Raji (cell line): ENCODE results near the gene LYRM4.

Source experiments
- POLR2A ChIP-seq: IDR thresholded peaks from 2 replicates; pipeline ENCODE4 v1.6.1; 2011; ENCODE audit warnings: low read depth, low read length, control low read depth; ENCODE audit not compliant: insufficient read depth

LYRM4 gene

DNA sequence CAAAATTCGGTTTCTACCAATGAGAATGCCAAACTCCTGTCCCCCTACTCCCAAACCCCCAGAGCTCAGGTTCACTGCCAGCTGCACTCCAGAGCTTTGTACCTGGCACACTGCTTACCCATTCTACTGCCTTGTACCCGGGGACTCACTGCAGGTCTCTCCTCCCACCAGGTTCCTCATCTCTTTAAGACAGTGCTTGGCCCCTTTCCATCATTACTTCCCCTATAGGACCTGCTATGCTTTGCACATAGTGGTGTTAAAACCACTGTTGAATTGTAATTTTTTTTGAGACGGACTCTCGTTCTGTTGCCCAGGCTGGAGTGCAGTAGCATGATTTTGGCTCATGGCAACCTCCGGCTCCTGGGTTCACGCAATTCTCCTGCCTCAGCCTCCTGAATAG, 25.9 kb downstream of the LYRM4 start:
- no peak for TF ChIP-seq POLR2A

DNA sequence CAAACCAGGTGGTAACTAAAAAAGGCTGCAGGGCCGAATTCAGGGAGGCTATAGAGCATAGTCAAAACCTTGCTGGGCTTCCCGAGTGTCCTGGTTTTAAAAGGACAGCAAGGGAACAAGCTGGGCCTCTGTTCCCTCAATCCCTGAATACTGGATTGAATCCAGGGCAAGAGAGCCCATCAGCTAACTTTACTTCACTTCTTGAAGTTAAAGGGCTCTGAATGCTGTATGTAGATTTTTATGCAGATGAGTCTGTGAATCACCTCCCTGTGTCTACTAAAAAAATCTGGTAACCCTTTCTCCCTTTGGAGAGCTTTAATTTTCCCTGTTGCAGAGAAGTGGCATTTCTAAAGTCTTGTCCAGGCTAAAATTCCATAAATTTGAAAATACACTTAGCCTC, 29.5 kb downstream of the LYRM4 start:
- no peak for TF ChIP-seq POLR2A

DNA sequence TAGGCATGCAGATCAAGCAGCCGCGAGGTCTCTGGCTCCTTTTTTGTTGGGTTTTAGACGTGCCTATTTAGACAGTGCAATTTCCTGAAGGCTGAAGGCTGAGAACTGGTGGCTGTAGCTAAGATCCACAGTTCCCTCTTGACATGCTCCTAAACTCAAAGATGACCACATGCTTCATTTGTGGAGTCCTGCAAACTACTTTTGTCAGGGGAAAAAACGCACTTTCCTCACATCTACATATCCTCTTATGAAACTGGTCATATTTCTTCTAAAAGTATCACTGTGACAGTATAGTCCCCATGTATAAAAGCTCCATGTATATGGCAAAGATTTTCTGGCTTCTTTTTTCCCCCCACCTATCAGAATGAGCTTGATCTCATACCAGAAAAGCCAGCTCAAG, 30.7 kb downstream of the LYRM4 start:
- no peak for TF ChIP-seq POLR2A

DNA sequence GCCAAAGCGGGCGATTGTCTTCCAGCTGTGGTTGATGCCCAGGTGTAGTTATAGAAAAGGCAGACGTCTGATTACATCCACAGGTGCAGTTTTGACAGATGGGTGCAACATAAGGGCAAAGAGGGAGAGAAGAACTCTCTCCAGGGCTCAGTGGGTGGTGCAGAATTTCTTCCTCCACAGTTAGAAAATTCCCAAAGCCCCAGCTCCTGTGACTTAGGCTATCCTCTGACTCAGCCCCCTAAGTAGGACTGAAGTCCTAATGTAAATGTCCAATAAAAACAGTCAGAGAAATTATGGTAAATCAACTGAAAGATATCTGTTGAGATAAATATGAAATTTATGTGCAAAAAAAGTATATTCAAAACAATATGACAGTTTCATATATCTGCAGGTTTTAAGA, 31.4 kb downstream of the LYRM4 start:
- no peak for TF ChIP-seq POLR2A

DNA sequence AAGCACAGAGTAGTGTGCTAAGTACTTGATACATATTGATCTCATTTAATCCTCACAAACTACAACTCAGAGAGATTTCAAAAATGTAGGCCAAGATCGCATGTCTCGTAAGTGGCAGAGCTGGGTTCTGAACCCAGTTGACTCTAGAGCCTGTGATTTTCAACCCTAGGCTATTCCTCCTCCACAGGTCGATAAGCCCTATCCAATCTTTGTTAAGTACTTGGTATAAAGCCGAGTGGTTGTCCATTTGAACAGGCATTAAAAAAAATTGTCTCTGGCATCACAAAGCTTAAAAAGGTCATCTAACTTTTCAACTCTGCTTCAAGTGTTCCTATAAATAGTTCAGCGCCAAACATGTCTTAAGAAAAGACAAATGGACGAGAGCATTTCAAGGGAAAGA, 37.4 kb downstream of the LYRM4 start:
- no peak for TF ChIP-seq POLR2A

DNA sequence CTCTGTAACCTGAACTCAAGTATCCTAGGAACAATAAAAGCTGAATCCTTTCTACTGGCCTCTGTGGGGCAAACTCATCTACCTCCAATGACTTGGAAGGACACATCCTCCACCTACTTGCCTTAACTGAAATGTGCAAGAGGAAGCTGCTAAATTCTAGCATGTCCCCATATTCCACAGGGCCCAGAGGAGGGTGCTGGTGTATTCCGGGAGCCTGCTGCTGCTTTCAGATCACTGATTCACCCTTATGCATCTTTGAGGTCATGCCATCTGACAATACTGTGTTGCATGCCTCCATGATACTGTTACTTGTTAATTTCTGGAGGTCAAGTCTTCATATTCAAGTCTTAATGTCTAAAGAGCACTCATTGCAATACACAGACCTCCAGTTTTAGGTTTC, 40.3 kb downstream of the LYRM4 start:
- TF ChIP-seq POLR2A = no peak

DNA sequence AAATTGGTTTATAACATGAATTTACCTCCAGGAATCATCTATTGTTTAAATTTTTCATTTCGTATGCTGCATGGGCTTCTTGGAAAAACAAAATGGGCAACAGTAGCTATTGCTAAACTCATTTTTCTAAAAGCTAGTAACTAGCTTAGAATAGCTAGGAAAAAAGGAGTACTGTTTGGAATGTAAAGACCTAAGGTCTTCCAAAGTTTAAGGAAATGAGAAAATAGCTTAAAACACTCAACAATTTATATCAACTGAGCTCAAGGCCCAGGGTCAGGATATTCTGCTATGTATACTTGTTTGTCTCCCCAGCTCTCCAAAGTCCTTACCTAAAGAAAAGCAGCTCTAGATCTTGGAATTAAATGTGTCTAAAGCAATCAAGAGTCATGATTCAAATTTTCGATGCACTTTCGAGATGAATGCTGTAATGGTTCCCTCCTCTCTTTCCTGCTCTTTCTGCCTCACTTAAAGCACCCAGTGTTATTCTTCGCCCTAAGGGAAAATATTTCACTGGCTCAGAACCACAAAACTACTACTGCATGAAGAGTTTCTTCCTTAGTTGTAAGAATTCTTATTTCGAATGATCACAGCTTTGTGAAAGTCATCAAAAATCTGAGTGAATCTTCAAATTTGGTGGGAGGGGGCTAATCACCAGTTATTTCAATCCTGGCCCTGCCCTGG, 41.6 kb downstream of the LYRM4 start:
- no peak for TF ChIP-seq POLR2A

DNA sequence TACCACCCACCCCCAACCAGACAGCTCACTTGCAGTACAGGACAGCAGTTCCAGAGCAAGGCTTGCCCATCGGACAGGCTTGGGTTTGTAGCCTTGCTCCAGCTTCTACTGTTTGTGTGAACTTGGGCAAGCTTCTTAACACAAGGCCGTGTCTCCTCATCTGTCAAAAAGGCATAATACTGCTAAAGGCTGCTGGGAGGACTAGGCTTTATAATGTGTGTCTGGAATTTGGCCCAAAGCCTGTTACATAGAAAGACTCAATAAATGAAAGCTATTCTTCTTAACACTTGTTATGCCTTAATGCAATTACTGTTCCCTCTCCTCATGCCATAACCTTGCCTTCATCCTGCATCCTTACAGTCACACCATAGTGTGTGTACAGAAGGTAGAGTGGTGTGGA, 43.4 kb downstream of the LYRM4 start:
- no peak for TF ChIP-seq POLR2A

DNA sequence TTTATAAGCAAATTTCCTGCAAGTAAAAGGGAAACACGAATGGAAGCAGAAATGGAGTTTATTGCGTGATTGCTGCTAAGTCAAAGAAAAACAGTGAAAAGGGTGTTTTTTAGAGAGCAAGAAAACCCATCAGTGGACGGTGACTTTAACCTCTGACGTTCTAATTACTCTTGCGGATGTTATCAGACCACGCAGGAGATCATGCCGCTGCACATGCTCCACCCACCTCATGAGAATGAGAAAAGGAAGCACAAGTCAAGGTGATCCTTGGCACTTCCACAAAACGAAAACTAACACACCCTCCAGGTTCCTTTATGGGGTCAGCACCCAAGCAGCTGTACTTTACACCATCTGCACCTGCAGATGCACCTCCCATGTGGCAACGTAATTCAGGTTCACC, 45.0 kb downstream of the LYRM4 start:
- TF ChIP-seq POLR2A = no peak

DNA sequence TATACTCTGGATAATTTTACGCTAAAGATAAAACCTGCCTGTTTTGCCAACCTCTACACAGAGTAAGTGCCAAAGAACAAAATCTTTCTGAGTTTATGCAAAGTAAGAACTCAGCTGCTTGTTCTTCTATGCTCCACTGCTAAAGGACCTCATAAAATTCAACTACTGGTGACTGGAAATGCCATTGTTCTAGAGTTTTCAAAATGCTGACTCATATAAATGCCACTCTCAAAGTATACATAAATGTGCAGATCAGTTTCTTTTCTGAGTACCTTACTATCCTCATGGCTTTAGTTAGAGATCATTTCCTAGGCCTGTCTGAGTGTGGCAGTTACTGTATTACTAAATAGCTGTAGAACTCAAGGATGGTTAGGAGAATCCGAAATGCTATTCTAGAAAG, 45.6 kb downstream of the LYRM4 start:
- no peak for TF ChIP-seq POLR2A

DNA sequence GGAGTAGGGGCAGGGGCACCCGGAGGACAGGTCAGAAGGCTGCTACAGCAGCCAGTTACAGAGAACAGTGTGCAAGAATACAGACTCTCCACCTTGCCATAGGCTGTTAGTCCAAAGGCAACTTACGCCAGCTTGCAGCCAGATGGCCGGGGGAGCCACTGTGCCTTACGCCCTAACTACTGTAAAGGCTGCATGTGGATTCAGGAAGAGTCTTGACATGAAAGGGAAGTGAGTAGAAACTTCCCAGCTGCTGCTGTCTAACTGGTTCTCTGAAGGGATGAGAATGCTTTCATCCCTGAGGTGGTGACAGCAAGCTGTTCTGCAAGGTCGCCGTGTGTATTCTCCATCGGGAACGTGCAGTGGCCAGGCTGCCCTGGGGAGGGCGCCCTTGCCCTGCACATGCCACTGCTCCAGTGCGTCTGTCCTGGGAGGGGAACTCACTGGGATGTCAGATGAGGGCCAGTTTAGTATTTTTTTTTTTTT, 46.1 kb downstream of the LYRM4 start:
- TF ChIP-seq POLR2A = no peak

DNA sequence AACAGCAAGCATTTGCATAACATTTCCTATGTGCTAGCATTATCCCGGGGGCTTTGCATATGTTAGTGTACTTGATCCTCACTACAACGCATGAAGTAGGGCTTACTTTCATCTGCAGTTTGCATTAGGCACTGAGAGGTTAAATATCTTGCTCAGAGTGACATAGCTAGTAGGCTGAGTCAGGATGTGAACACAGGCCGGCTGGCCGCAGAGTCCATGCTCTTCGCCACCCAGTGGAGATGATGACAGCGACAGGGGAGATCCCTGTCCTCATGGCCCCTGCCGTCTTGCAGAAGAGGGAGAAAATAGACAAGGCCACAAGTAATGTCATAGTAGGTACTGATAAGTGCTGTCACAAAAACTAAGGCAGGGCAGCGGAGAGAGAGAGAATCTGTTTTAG, 46.9 kb downstream of the LYRM4 start:
- TF ChIP-seq POLR2A = no peak

DNA sequence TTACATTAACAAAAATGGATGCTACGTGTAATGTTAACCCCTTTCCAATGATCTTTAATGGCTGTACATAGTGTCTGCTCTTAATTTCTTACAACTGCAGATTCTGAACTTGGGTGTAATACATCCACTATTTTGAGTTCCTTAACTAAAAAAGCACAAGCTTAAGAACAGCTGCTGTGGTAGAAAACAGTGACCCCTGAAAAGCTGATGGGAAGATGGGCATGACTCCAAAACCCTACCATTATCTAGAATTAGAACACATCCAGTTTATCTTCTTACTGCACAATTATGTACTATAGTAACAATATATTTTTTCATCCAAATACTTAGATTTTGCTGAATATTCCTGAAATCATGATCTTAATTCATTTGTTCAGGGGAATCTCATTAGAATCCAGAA, 49.3 kb downstream of the LYRM4 start:
- no peak for TF ChIP-seq POLR2A

DNA sequence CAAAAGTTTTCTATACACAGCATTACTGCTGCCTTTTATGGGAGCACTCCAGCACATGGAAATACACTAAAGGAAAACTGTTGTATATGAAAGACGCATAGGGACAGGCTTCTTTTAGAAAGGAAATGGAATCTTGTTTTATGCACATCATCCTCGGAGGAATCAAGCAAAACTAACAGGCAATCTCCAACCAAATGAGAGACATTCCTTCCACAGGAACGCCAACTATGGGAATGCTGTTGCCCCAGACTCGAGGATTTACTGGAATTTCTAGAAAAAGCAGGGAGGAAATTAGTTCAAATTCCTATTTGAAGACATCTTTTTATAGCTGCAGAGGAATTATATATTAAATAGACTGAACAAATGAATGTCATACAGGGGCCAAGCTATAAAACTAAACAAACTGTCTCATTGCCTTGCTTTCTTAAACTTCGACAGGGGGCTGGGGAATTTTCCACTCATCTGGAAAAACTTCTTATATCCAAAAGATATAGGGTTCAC, 52.2 kb downstream of the LYRM4 start:
- TF ChIP-seq POLR2A = no peak

DNA sequence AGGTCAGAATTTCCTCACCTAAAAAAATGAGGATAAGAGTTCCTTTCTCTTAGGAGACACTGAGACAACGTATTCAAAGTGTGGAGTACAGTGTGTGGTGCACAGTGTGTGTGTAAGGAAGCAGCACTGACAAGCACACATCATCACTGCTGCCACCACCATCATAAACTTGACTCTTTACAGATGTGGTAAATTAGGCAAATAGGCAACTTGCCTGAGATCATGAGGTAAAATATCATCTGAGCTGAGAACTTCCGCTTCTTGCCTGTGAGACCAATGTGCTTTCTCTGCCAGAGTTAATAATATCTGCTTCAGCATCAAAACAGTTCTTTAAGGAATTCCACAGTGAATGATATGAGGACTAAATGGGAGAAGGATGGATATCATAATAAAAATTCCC, 52.7 kb downstream of the LYRM4 start:
- TF ChIP-seq POLR2A = no peak

DNA sequence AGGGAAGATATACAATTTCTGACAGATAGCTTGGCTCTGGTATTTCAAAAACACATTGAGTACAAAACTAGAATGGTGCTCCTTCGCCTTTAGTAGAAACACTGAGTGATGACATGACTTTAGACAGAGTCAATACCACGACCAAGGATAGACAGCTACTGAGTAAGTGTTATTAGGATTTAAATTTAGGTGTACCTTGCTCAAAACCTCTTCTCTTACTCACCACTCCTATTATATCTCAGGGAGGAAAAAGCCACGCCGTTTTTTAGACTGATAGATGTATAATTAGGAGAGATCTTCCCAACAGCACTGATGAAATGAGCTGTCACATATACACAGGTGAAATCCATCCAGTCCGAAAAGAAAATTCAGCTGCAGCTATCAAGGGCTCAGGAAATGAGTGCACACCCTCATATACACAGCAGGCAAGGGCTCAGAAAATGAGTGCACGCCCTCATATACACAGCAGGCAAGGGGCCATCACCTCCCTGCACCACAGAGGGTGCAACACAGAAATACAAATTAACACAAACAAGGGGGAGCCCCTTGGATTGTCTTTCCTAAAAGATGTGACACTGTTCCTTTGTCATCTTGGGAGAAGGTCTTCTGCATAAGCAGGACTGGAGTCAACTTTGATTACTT, 53.7 kb downstream of the LYRM4 start:
- TF ChIP-seq POLR2A = no peak
